NCI-H1930 (cell line): Measurements from ENCODE around the gene TYK2.

ENCODE experiments used
- DNase-seq, 2 experiments: peaks; one replicate each; lab custom pipeline; 2025; lab: John Stamatoyannopoulos, UW

TYK2 gene

DNA sequence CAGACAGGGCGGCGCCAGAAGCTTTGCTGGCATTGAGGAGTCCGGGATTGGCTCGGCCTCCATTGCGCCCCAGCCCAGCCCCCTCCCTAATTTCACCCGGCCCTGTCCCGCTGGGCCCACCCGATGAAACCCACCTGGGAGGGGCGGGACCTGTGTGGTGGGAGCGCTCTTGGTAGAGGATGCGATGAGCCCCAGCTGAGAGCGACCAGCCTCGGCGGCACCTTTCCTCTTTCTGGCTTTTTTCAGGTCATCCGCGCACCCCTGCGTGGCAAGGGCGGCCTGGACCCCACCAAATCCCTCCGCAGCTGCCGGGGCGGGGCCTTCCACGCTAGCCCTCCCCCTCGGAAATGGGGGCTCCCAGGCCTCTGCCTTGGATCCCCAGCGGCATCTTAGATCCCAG lies 70.9 kb downstream of the TYK2 start, which contains the start of gene ZGLP1:
ZGLP1 (minus strand) TSS at position 393 of the 400 bp plus-strand sequence.
- no peak for DNase-seq

DNA sequence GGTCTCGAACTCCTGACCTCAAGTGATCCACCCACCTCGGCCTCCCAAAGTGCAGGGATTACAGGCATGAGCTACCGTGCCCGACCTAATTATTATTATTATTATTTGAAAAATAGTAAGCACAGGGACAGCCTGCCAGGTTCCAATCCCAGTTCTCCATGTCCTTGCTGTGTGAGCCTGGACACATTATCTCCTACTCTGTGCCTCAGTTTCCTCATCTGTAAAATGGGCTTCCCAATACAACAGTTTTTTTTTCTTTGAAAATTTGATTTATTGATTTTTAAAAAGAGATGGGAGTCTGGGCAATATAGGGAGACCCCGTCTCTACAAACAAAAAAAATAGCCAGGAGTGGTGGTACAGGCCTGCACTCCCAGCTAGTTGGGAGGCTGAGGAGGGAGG lies 74.0 kb downstream of the TYK2 start:
- no peak for DNase-seq

DNA sequence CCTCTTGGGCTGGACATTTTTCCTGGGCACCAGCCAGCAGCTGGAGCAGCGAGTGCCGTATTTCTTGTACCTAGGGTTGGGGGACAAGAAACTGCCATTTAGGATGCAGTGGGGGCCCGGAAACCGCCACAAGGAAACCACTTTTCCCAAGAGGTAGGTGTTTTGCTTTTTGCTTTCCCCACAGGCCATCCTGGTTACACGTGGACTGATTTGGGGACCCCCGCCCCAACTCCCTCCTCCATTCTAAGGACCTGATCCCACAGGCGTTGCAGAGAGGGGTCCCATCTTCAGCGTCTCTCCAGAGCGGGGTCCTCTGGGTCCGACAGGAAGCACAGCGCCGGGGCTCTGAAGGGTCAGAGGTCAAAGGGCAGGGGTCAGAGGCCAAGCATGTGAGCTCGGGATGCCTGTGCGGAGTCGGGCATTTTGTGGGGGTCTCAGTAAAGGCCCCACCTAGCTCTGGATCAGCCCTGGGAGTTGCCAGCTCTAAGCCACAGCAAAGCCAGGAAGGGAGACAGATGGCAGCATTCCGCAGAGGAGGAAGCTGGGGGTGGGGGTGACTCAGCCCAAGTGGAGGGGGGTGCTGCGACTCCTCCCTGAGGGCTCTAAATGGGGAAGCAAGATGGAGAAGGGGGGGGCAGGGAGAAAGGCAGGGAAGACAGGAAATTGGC lies 75.1 kb downstream of the TYK2 start:
- DNase-seq: no peak
